GM23248 (cell line): ENCODE data around the gene SLC6A12. TPM values are rescaled to one million over a fixed set of nuclear protein-coding genes. Genes with fewer than 3 reads are reported as not detected.
A peak's percentile ranks its signal among the peaks of the same experiment; 100 is the strongest.

Source experiments
- DNase-seq: peaks from one replicate; pipeline ENCODE4 v3.0.0-alpha.2; 2015
- H2AFZ ChIP-seq: fragments of 200-600 bp; sonication (generic); 2 replicates; pipeline ENCODE4 v1.6.1; 2016; ENCODE audit warnings: antibody characterized with exemption
- H3F3A ChIP-seq: fragments of 200-600 bp; sonication (generic); 2 replicates; pipeline ENCODE4 v1.6.1; 2016; ENCODE audit warnings: mild to moderate bottlenecking, antibody characterized with exemption, mixed run types; ENCODE audit not compliant: insufficient read depth
- H3K27ac ChIP-seq: fragments of 200-600 bp; sonication (generic); 2 replicates; pipeline ENCODE4 v1.5.1; 2016; ENCODE audit warnings: mild to moderate bottlenecking
- H3K27me3 ChIP-seq: fragments of 200-600 bp; sonication (generic); replicated peaks from 2 replicates; pipeline ENCODE4 v1.6.1; 2016; ENCODE audit warnings: mild to moderate bottlenecking; ENCODE audit not compliant: insufficient read depth
- H3K36me3 ChIP-seq: fragments of 200-600 bp; sonication (generic); 2 replicates; pipeline ENCODE4 v1.6.1; 2016; ENCODE audit warnings: low read depth, mild to moderate bottlenecking
- H3K4me1 ChIP-seq: fragments of 200-600 bp; sonication (generic); 2 replicates; pipeline ENCODE4 v1.6.1; 2016; ENCODE audit warnings: mild to moderate bottlenecking; ENCODE audit not compliant: insufficient read depth
- H3K4me2 ChIP-seq: fragments of 200-600 bp; sonication (generic); one replicate; pipeline ENCODE4 v1.6.1; 2016; ENCODE audit warnings: mild to moderate bottlenecking; ENCODE audit not compliant: unreplicated experiment
- H3K4me3 ChIP-seq: fragments of 200-600 bp; sonication (generic); 2 replicates; pipeline ENCODE4 v1.5.1; 2016; ENCODE audit warnings: mild to moderate bottlenecking
- H3K79me2 ChIP-seq: fragments of 200-600 bp; sonication (generic); 2 replicates; pipeline ENCODE4 v1.6.1; 2016; ENCODE audit warnings: mild to moderate bottlenecking; ENCODE audit not compliant: insufficient read depth
- H3K9ac ChIP-seq: fragments of 200-600 bp; sonication (generic); 2 replicates; pipeline ENCODE4 v1.6.1; 2016; ENCODE audit warnings: mild to moderate bottlenecking
- H3K9me2 ChIP-seq: fragments of 200-600 bp; sonication (generic); 2 replicates; pipeline ENCODE4 v1.6.1; 2016; ENCODE audit warnings: mixed run types, mild to moderate bottlenecking, moderate library complexity; ENCODE audit not compliant: insufficient read depth
- H3K9me3 ChIP-seq: fragments of 200-600 bp; sonication (generic); one replicate; pipeline ENCODE4 v1.6.1; 2017; ENCODE audit warnings: low read depth
- H4K20me1 ChIP-seq: fragments of 200-600 bp; sonication (generic); 2 replicates; pipeline ENCODE4 v1.6.0; 2016; ENCODE audit not compliant: insufficient read depth
- EZH2 ChIP-seq: fragments of 200-600 bp; sonication (generic); IDR thresholded peaks from 2 replicates; pipeline ENCODE4 v1.6.1; 2018; ENCODE audit warnings: antibody characterized with exemption, mild to moderate bottlenecking; ENCODE audit not compliant: insufficient read depth, poor library complexity, severe bottlenecking
- EZH2phosphoT487 ChIP-seq: fragments of 200-600 bp; sonication (generic); IDR thresholded peaks from 2 replicates; pipeline ENCODE4 v1.6.1; 2018; ENCODE audit warnings: antibody characterized with exemption, moderate library complexity, mild to moderate bottlenecking, low read depth; ENCODE audit not compliant: insufficient read depth
- WGBS, 2 experiments: methylation state at CpG; one replicate each; pipeline ENCODE4 v1.1.6; 2015 to 2017; ENCODE audit warnings: low lambda C conversion rate in 2 of 2, low coverage in 1 of 2; ENCODE audit errors: missing lambda C conversion rate in 2 of 2; 5-methylcytosine and 5-hydroxymethylcytosine counted together
- in situ Hi-C: fragments of 300-500 bp; cut with MboI; formaldehyde crosslinking; loops from 2 replicates; pipeline ENCODE4 v1.15.0; 2020
- polyA plus RNA-seq: library from polyadenylated mRNA; unstranded; fragments of >200 nt; fragmentation: Nextera tagmentation; extraction: Ambion mirVana; gene quantifications from 2 replicates; pipeline ENCODE4 v1.2.1, GENCODE V29; 2016
- total RNA-seq: library from RNA; depleted of rRNA; stranded (reverse); fragments of >200 nt; shearing (Covaris generic); gene quantifications from 2 replicates; pipeline ENCODE4 v1.2.3, GENCODE V29; 2014; rRNA removed

The SLC6A12 gene
- total RNA-seq = not detected in 2 replicates
- not detected in 2 replicates for polyA plus RNA-seq

- in situ Hi-C loops = no loop called here
- Histone ChIP-seq H3K79me2 (no peaks in the 10 kb centered on the region), H3K4me2 (no peak within 1 kb of the TSS), H3K27ac (no peak within 1 kb of the TSS), H2AFZ (no peak within 1 kb of the TSS), H3K9me3 (no peaks in the 10 kb centered on the region), H3K9ac (no peak within 1 kb of the TSS), H3F3A (no peaks in the 10 kb centered on the region), H3K9me2 (no peaks in the 10 kb centered on the region), H3K27me3 (peaks cover 42% of the 10 kb centered on the region), H3K4me3 (no peak within 1 kb of the TSS), H3K36me3 (no peaks in the 10 kb centered on the region), H3K4me1 (no peaks in the 10 kb centered on the region), H4K20me1 (no peaks in the 10 kb centered on the region)
- 25 to 30% methylated on average over 12 to 14 of the region's 14 CpGs for WGBS, 2 experiments
- DNase-seq = peak; percentile 23
- no peak for TF ChIP-seq EZH2phosphoT487
- TF ChIP-seq EZH2 = no peak
Measured at GRCh38 chr12:214003-214741, at the start of gene SLC6A12. SLC6A12 (minus strand) TSS chr12:214157; CDS start chr12:209986, 4,171 bp downstream.

GRCh38 chr12:263574-263973, 49.6 kb upstream of the SLC6A12 start:
- no peak overlapping the region for H3K9ac ChIP-seq
- H3K36me3 ChIP-seq = no peaks in the 10 kb centered on the region
- no peak overlapping the region for H2AFZ ChIP-seq
- DNase-seq = peak; percentile 31
- no peaks in the 10 kb centered on the region for H4K20me1 ChIP-seq
- H3K9me3 ChIP-seq = no peaks in the 10 kb centered on the region
- peaks cover 34% of the 10 kb centered on the region for H3K27me3 ChIP-seq
- no peaks in the 10 kb centered on the region; the same call in 1 of the 2 replicates for H3K4me1 ChIP-seq
- no peak overlapping the region for H3K27ac ChIP-seq
- no peaks in the 10 kb centered on the region for H3F3A ChIP-seq
- no peaks in the 10 kb centered on the region for H3K9me2 ChIP-seq
- no peaks in the 10 kb centered on the region for H3K79me2 ChIP-seq
- WGBS, 2 experiments = 64% methylated on average over 9 of the region's 9 CpGs
- no peak overlapping the region for H3K4me2 ChIP-seq
- no peak overlapping the region for H3K4me3 ChIP-seq
- TF ChIP-seq EZH2 = no peak
- TF ChIP-seq EZH2phosphoT487 = no peak
- in situ Hi-C loops = no loop called here

GRCh38 chr12:262817-263216, 48.9 kb upstream of the SLC6A12 start, which contains the start of gene SLC6A13:
SLC6A13 (minus strand) TSS chr12:262836; CDS start chr12:260052, 2,784 bp downstream.
- H4K20me1 ChIP-seq = no peaks in the 10 kb centered on the region
- H3F3A ChIP-seq = no peaks in the 10 kb centered on the region
- DNase-seq = no peak
- H3K9me3 ChIP-seq = no peaks in the 10 kb centered on the region
- no peak within 1 kb of the TSS for H2AFZ ChIP-seq
- no peak within 1 kb of the TSS for H3K4me2 ChIP-seq
- peaks cover 34% of the 10 kb centered on the region for H3K27me3 ChIP-seq
- no peak within 1 kb of the TSS for H3K27ac ChIP-seq
- no peaks in the 10 kb centered on the region for H3K79me2 ChIP-seq
- H3K4me3 ChIP-seq = no peak within 1 kb of the TSS
- TF ChIP-seq EZH2 = no peak
- no peaks in the 10 kb centered on the region; the same call in 1 of the 2 replicates for H3K4me1 ChIP-seq
- in situ Hi-C loops = no loop called here
- no peak within 1 kb of the TSS for H3K9ac ChIP-seq
- H3K36me3 ChIP-seq = no peaks in the 10 kb centered on the region
- H3K9me2 ChIP-seq = no peaks in the 10 kb centered on the region
- WGBS, 2 experiments = 12 to 19% methylated on average over 7 of the region's 7 CpGs

GRCh38 chr12:262113-262512, 48.2 kb upstream of the SLC6A12 start:
- Histone ChIP-seq H4K20me1 (no peaks in the 10 kb centered on the region), H3K4me3 (no peak overlapping the region), H3K9me3 (no peaks in the 10 kb centered on the region), H3K9me2 (no peaks in the 10 kb centered on the region), H2AFZ (no peak overlapping the region), H3K36me3 (no peaks in the 10 kb centered on the region), H3K27ac (no peak overlapping the region), H3K79me2 (no peaks in the 10 kb centered on the region), H3K4me2 (no peak overlapping the region), H3K27me3 (peaks cover 34% of the 10 kb centered on the region), H3K9ac (no peak overlapping the region), H3F3A (no peaks in the 10 kb centered on the region), H3K4me1 (no peaks in the 10 kb centered on the region; the same call in 1 of the 2 replicates)
- in situ Hi-C loops = no loop called here
- no peak for TF ChIP-seq EZH2
- no peak for TF ChIP-seq EZH2phosphoT487
- DNase-seq = no peak
